IMR-90 (cell line): ENCODE data around the gene ART4. TPM values are rescaled to one million over a fixed set of nuclear protein-coding genes. Genes with fewer than 3 reads are reported as not detected.

Source experiments
- ATAC-seq: fragments of 200-7000 bp; cut with Tn5 transposase; 2 replicates; pipeline ENCODE4 v1.9.1; 2020; ENCODE audit warnings: low read depth, mild to moderate bottlenecking, moderate library complexity
- BruUV-seq: library from RNA; stranded (reverse); fragments of 400-500 nt; replicated peaks from 2 replicates; lab custom pipeline; 2021; lab: Mats Ljungman, UMichigan
- CTCF ChIA-PET: fragments of 300-600 bp; formaldehyde crosslinking; extraction: SDS; loops from one replicate; lab custom pipeline; 2021; ENCODE audit warnings: antibody characterized with exemption; lab: Yijun Ruan, JAX
- POLR2A ChIA-PET: fragments of 300-600 bp; sonication (Branson Sonifier 250); formaldehyde crosslinking; loops from one replicate; lab custom pipeline; 2022; ENCODE audit warnings: antibody characterized with exemption; ENCODE audit not compliant: unreplicated experiment; lab: Charles Lee
- DNase-seq: peaks from one replicate; pipeline ENCODE4 v3.0.0; 2013
- H2AFZ ChIP-seq: replicated peaks from 2 replicates; pipeline ENCODE3; 2013; ENCODE audit warnings: low read length, mild to moderate bottlenecking; ENCODE audit not compliant: poor library complexity
- H2AK5ac ChIP-seq: 2 replicates; pipeline ENCODE4 v1.6.1; 2013; ENCODE audit warnings: low read depth, low read length, inconsistent platforms
- H2AK9ac ChIP-seq: replicated peaks from 2 replicates; pipeline ENCODE3; 2013; ENCODE audit warnings: mild to moderate bottlenecking, low read depth, low read length, moderate library complexity; ENCODE audit not compliant: poor library complexity
- H2BK120ac ChIP-seq: 2 replicates; pipeline ENCODE4 v1.6.1; 2013; ENCODE audit warnings: low read depth, low read length, inconsistent platforms
- H2BK15ac ChIP-seq: 3 replicates; pipeline ENCODE4 v1.6.1; 2013; ENCODE audit warnings: low read depth, low read length, inconsistent platforms
- H2BK20ac ChIP-seq: 2 replicates; pipeline ENCODE4 v1.6.1; 2013; ENCODE audit warnings: low read depth, mild to moderate bottlenecking, inconsistent platforms, low read length, moderate library complexity
- H2BK5ac ChIP-seq: 2 replicates; pipeline ENCODE4 v1.6.1; 2013; ENCODE audit warnings: mild to moderate bottlenecking, low read depth, low read length, inconsistent platforms; ENCODE audit not compliant: poor library complexity, severe bottlenecking
- H3K14ac ChIP-seq: replicated peaks from 2 replicates; pipeline ENCODE4 v1.6.1; 2013; ENCODE audit warnings: low read depth, low read length, inconsistent platforms
- H3K18ac ChIP-seq: 2 replicates; pipeline ENCODE4 v1.6.1; 2013; ENCODE audit warnings: low read depth, low read length, control low read depth
- H3K23ac ChIP-seq: 2 replicates; pipeline ENCODE4 v1.6.1; 2013; ENCODE audit warnings: low read depth, low read length, inconsistent platforms
- H3K27ac ChIP-seq: 2 replicates; pipeline ENCODE4 v1.5.1; 2013; ENCODE audit warnings: mild to moderate bottlenecking, control low read depth, low read length; ENCODE audit not compliant: insufficient read depth
- H3K27me3 ChIP-seq: 2 replicates; pipeline ENCODE4 v1.6.1; 2013; ENCODE audit warnings: low read length; ENCODE audit not compliant: control insufficient read depth, insufficient read depth
- H3K36me3 ChIP-seq: 2 replicates; pipeline ENCODE4 v1.6.1; 2013; ENCODE audit warnings: low read length, mixed read lengths; ENCODE audit not compliant: control insufficient read depth, insufficient read depth
- H3K4ac ChIP-seq: 2 replicates; pipeline ENCODE4 v1.6.1; 2013; ENCODE audit warnings: low read depth, low read length, inconsistent platforms
- H3K4me1 ChIP-seq: 2 replicates; pipeline ENCODE4 v1.6.1; 2013; ENCODE audit warnings: low read length, mixed read lengths; ENCODE audit not compliant: control insufficient read depth, insufficient read depth
- H3K4me2 ChIP-seq: 2 replicates; pipeline ENCODE4 v1.6.1; 2013; ENCODE audit warnings: low read depth, mild to moderate bottlenecking, control low read depth, low read length, moderate library complexity
- H3K4me3 ChIP-seq: 2 replicates; pipeline ENCODE4 v1.5.1; 2013; ENCODE audit warnings: low read depth, mild to moderate bottlenecking, control low read depth, low read length, moderate library complexity; ENCODE audit not compliant: insufficient read depth
- H3K56ac ChIP-seq: 2 replicates; pipeline ENCODE4 v1.6.1; 2013; ENCODE audit warnings: low read length, inconsistent platforms; ENCODE audit not compliant: insufficient read depth; ENCODE audit errors: extremely low read depth
- H3K79me1 ChIP-seq, 2 experiments: 2 replicates each; pipeline ENCODE4 v1.6.1; 2013; ENCODE audit warnings: low read length in 2 of 2, inconsistent platforms in 1 of 2, low read depth in 1 of 2
- H3K9ac ChIP-seq: 2 replicates; pipeline ENCODE4 v1.6.1; 2013; ENCODE audit warnings: low read depth, low read length, control low read depth
- H3K9me1 ChIP-seq: 2 replicates; pipeline ENCODE4 v1.6.1; 2013; ENCODE audit warnings: low read length, inconsistent platforms; ENCODE audit not compliant: insufficient read depth
- H3K9me3 ChIP-seq: 2 replicates; pipeline ENCODE4 v1.6.1; 2013; ENCODE audit warnings: low read length; ENCODE audit not compliant: control insufficient read depth, insufficient read depth
- H4K20me1 ChIP-seq: 2 replicates; pipeline ENCODE4 v1.6.1; 2013; ENCODE audit warnings: low read length, inconsistent platforms; ENCODE audit not compliant: insufficient read depth
- H4K5ac ChIP-seq: 2 replicates; pipeline ENCODE4 v1.6.1; 2013; ENCODE audit warnings: mild to moderate bottlenecking, low read depth, low read length, control low read depth
- H4K8ac ChIP-seq, 2 experiments: 2 replicates each; pipeline ENCODE4 v1.6.1; 2013; ENCODE audit warnings: low read depth in 2 of 2, low read length in 2 of 2, control low read depth in 1 of 2, inconsistent platforms in 1 of 2
- H4K91ac ChIP-seq: 2 replicates; pipeline ENCODE4 v1.6.1; 2013; ENCODE audit warnings: low read depth, low read length, inconsistent platforms; ENCODE audit not compliant: insufficient read depth
- BHLHE40 ChIP-seq: fragments of 150-350 bp; IDR thresholded peaks from 2 replicates; pipeline ENCODE4 v1.6.1; 2016; ENCODE audit warnings: mild to moderate bottlenecking, low read depth, low read length
- CEBPB ChIP-seq: IDR thresholded peaks from 2 replicates; pipeline ENCODE4 v1.6.1; 2012; ENCODE audit warnings: low read depth, low read length, improper control_type of control experiment
- CHD1 ChIP-seq: IDR thresholded peaks from 2 replicates; pipeline ENCODE4 v1.6.1; 2012; ENCODE audit warnings: low read depth, low read length, improper control_type of control experiment
- CTCF ChIP-seq: conservative IDR thresholded peaks from 2 replicates; pipeline ENCODE4 v1.5.1; 2012; ENCODE audit warnings: mild to moderate bottlenecking, low read depth, low read length, improper control_type of control experiment
- ELK1 ChIP-seq: fragments of 150-350 bp; IDR thresholded peaks from 2 replicates; pipeline ENCODE4 v1.6.1; 2016; ENCODE audit warnings: low read depth, mild to moderate bottlenecking, low read length, moderate library complexity, borderline replicate concordance
- FOS ChIP-seq: fragments of 150-350 bp; IDR thresholded peaks from 2 replicates; pipeline ENCODE4 v1.6.1; 2016; ENCODE audit warnings: low read depth, low read length
- MAFK ChIP-seq: IDR thresholded peaks from 2 replicates; pipeline ENCODE4 v1.6.1; 2012; ENCODE audit warnings: low read depth, low read length, improper control_type of control experiment
- MAZ ChIP-seq: IDR thresholded peaks from 2 replicates; pipeline ENCODE4 v1.6.1; 2012; ENCODE audit warnings: low read depth, mild to moderate bottlenecking, low read length, improper control_type of control experiment, moderate library complexity, borderline replicate concordance
- MXI1 ChIP-seq: IDR thresholded peaks from 2 replicates; pipeline ENCODE4 v1.6.1; 2012; ENCODE audit warnings: low read depth, mild to moderate bottlenecking, low read length, moderate library complexity, borderline replicate concordance
- NFE2L2 ChIP-seq: fragments of 150-350 bp; IDR thresholded peaks from 2 replicates; pipeline ENCODE4 v1.6.1; 2016; ENCODE audit warnings: low read depth, mild to moderate bottlenecking, low read length
- POLR2A ChIP-seq: IDR thresholded peaks from 2 replicates; pipeline ENCODE4 v1.6.1; 2012; ENCODE audit warnings: mild to moderate bottlenecking, low read depth, low read length
- RAD21 ChIP-seq: IDR thresholded peaks from 2 replicates; pipeline ENCODE4 v1.6.1; 2012; ENCODE audit warnings: low read length, improper control_type of control experiment
- RCOR1 ChIP-seq: IDR thresholded peaks from 2 replicates; pipeline ENCODE4 v1.6.1; 2012; ENCODE audit warnings: mild to moderate bottlenecking, low read length, improper control_type of control experiment; ENCODE audit not compliant: insufficient replicate concordance
- RFX5 ChIP-seq: IDR thresholded peaks from 2 replicates; pipeline ENCODE4 v1.8.0; 2012; ENCODE audit warnings: low read depth, mild to moderate bottlenecking, low read length, moderate library complexity
- SMC3 ChIP-seq: fragments of 150-350 bp; IDR thresholded peaks from 2 replicates; pipeline ENCODE4 v1.6.1; 2016; ENCODE audit warnings: low read depth, mild to moderate bottlenecking, antibody characterized with exemption, low read length, moderate library complexity
- USF2 ChIP-seq: fragments of 150-350 bp; IDR thresholded peaks from 2 replicates; pipeline ENCODE4 v1.6.1; 2017; ENCODE audit warnings: mild to moderate bottlenecking, antibody characterized with exemption, low read length, low read depth
- WGBS, 2 experiments: methylation state at CpG; one replicate each; pipeline versions ENCODE4 v1.1.5 to v1.1.7; 2013; ENCODE audit warnings: missing lambda C conversion rate in 2 of 2; ENCODE audit not compliant: insufficient read length in 1 of 2; ENCODE audit errors: extremely low coverage in 2 of 2; 5-methylcytosine and 5-hydroxymethylcytosine counted together
- dilution Hi-C: fragments of 300-500 bp; cut with HindIII; formaldehyde crosslinking; loops from one replicate; pipeline ENCODE4 v1.14.3; 2018; ENCODE audit warnings: low sequenced_read_pairs; ENCODE audit not compliant: unreplicated experiment
- in situ Hi-C: fragments of 300-500 bp; cut with MboI; formaldehyde crosslinking; loops from 3 replicates; pipeline ENCODE4 v1.14.3; 2019; ENCODE audit warnings: low sequenced_read_pairs, inconsistent platforms, mixed read lengths
- intact Hi-C: fragments of 100-400 bp; cut with micrococcal nuclease; formaldehyde crosslinking; loops from 2 replicates; pipeline ENCODE4 v1.10.0; 2022
- polyA plus RNA-seq, 3 experiments: library from polyadenylated mRNA; depleted of rRNA; stranded (reverse); fragments of >200 nt; gene quantifications; 2 replicates each; pipeline ENCODE4 v1.2.3, GENCODE V29; 2012; ENCODE audit warnings: low replicate concordance in 1 of 3
- total RNA-seq: library from RNA; depleted of rRNA; stranded (reverse); fragments of >200 nt; gene quantifications from 2 replicates; pipeline ENCODE4 v1.2.3, GENCODE V29; 2012

The ART4 gene
- total and polyA plus RNA-seq, 2 of the 4 experiments (the other 2 are of a cell fraction): not detected

- Histone ChIP-seq H3K36me3 (no peaks in the 10 kb centered on the region), H4K5ac (peak overlapping the region; percentile 31), H4K8ac (peak overlapping the region; percentile 29 to 85; a peak in 3 of 4 replicates), H3K9me1 (peaks cover 6% of the 10 kb centered on the region; the same call in 1 of the 2 replicates), H4K91ac (no peak overlapping the region), H3K4me3 (no peak overlapping the region; the same call in 1 of the 2 replicates), H2AFZ (peak overlapping the region; percentile 79), H2BK120ac (0 out of 2 replicates have a peak overlapping the region, but pooled peaks have one; percentile 13), H2AK9ac (no peak overlapping the region), H3K9me3 (no peaks in the 10 kb centered on the region), H2BK5ac (no peak overlapping the region), H3K14ac (0 out of 2 replicates have a peak overlapping the region, but pooled peaks have one; percentile 2), H3K4me2 (peak overlapping the region; percentile 69), H3K56ac (no peak overlapping the region), H3K27ac (no peak overlapping the region), H2AK5ac (no peak overlapping the region), H3K9ac (no peak overlapping the region), H2BK20ac (no peak overlapping the region), H3K4me1 (peaks cover 8% of the 10 kb centered on the region), H2BK15ac (no peak overlapping the region), H3K23ac (no peak overlapping the region), H4K20me1 (no peaks in the 10 kb centered on the region), H3K79me1 (peaks cover 3 to 13% of the 10 kb centered on the region in 2 experiments; a peak in 2 of 4 replicates), H3K18ac (peak overlapping the region; percentile 46; the same call in 1 of the 2 replicates), H3K27me3 (no peaks in the 10 kb centered on the region), H3K4ac (no peak overlapping the region)
- BruUV-seq: no TSS peak
- ATAC-seq: peak; percentile 40; the same call in 1 of the 2 replicates
- TF ChIP-seq CEBPB (no peak), FOS (no peak), RFX5 (no peak), USF2 (no peak), NFE2L2 (no peak), CTCF (no peak), MAFK (no peak), MXI1 (no peak), ELK1 (no peak), RAD21 (no peak), RCOR1 (no peak), CHD1 (no peak), BHLHE40 (no peak), SMC3 (no peak), MAZ (no peak), POLR2A (no peak)
- intact Hi-C loops: no loop called here
- POLR2A ChIA-PET: interaction anchor here (0.5 to 0.8 kb wide), 2 partner anchors 9 to 1962 kb away, joined by 3 read pairs; a partner anchor contains a TSS
- DNase-seq: no peak
- dilution Hi-C loops: no loop called here
- CTCF ChIA-PET: no interaction called here
- in situ Hi-C loops: loop anchor here (25.0 kb wide), 2 partner anchors 394 to 1106 kb away; partner anchors contain the start of gene STRAP
- no CpG with 5 or more reads among the region's 3 CpGs for WGBS, 2 experiments
Measured at GRCh38 chr12:14780859-14781258, 62.5 kb downstream of the ART4 start.
